IPS-15b (cell line): ENCODE measurements around the gene GPC3.

Experiments
- H3K27me3 ChIP-seq: one replicate; pipeline ENCODE4 v1.6.1; 2013; ENCODE audit warnings: low read length; ENCODE audit not compliant: control insufficient read depth, insufficient read depth
- H3K36me3 ChIP-seq: one replicate; pipeline ENCODE4 v1.6.1; 2013; ENCODE audit warnings: low read length; ENCODE audit not compliant: control insufficient read depth, insufficient read depth
- H3K4me1 ChIP-seq: one replicate; pipeline ENCODE4 v1.6.1; 2013; ENCODE audit warnings: mild to moderate bottlenecking, low read length; ENCODE audit not compliant: control insufficient read depth, insufficient read depth
- H3K4me3 ChIP-seq: one replicate; pipeline ENCODE4 v1.5.1; 2013; ENCODE audit warnings: low read depth, low read length
- H3K9ac ChIP-seq: one replicate; pipeline ENCODE4 v1.6.1; 2013; ENCODE audit warnings: low read depth, mild to moderate bottlenecking, low read length
- H3K9me3 ChIP-seq: one replicate; pipeline ENCODE4 v1.6.1; 2013; ENCODE audit warnings: mild to moderate bottlenecking, low read length; ENCODE audit not compliant: control insufficient read depth, insufficient read depth

Gene GPC3

GRCh38 chrX:133594156-133594555 lies 391.2 kb downstream of the GPC3 start:
- Histone ChIP-seq H3K4me3 (no peak overlapping the region), H3K36me3 (no peaks in the 10 kb centered on the region), H3K27me3 (no peaks in the 10 kb centered on the region), H3K9ac (no peak overlapping the region), H3K9me3 (no peaks in the 10 kb centered on the region), H3K4me1 (no peaks in the 10 kb centered on the region)

- H3K27me3 ChIP-seq: no peaks in the 10 kb centered on the region
- H3K9ac ChIP-seq: no peak overlapping the region
- no peaks in the 10 kb centered on the region for H3K36me3 ChIP-seq
- H3K9me3 ChIP-seq: no peaks in the 10 kb centered on the region
- no peaks in the 10 kb centered on the region for H3K4me1 ChIP-seq
- no peak overlapping the region for H3K4me3 ChIP-seq
These were observed 391.9 kb downstream of the GPC3 start for GRCh38 chrX:133593531-133593930.

GRCh38 chrX:133590703-133591505 lies 394.5 kb downstream of the GPC3 start:
- Histone ChIP-seq H3K4me3 (no peak overlapping the region), H3K4me1 (peaks cover 2% of the 10 kb centered on the region), H3K36me3 (no peaks in the 10 kb centered on the region), H3K9me3 (no peaks in the 10 kb centered on the region), H3K27me3 (no peaks in the 10 kb centered on the region), H3K9ac (no peak overlapping the region)

- Histone ChIP-seq H3K4me1 (peaks cover 2% of the 10 kb centered on the region), H3K36me3 (no peaks in the 10 kb centered on the region), H3K9ac (no peak overlapping the region), H3K27me3 (no peaks in the 10 kb centered on the region), H3K9me3 (no peaks in the 10 kb centered on the region), H3K4me3 (no peak overlapping the region)
These were observed 396.6 kb downstream of the GPC3 start for GRCh38 chrX:133588827-133589226.

GRCh38 chrX:133587818-133588217 lies 397.6 kb downstream of the GPC3 start:
- no peaks in the 10 kb centered on the region for H3K27me3 ChIP-seq
- no peaks in the 10 kb centered on the region for H3K36me3 ChIP-seq
- H3K9ac ChIP-seq: no peak overlapping the region
- no peaks in the 10 kb centered on the region for H3K9me3 ChIP-seq
- peaks cover 2% of the 10 kb centered on the region for H3K4me1 ChIP-seq
- H3K4me3 ChIP-seq: no peak overlapping the region

- Histone ChIP-seq H3K36me3 (no peaks in the 10 kb centered on the region), H3K4me3 (no peak overlapping the region), H3K27me3 (no peaks in the 10 kb centered on the region), H3K9ac (no peak overlapping the region), H3K4me1 (peaks cover 2% of the 10 kb centered on the region), H3K9me3 (no peaks in the 10 kb centered on the region)
These were observed 398.3 kb downstream of the GPC3 start for GRCh38 chrX:133587071-133587470.

GRCh38 chrX:133586443-133586842 lies 399.0 kb downstream of the GPC3 start:
- H3K9ac ChIP-seq: no peak overlapping the region
- H3K9me3 ChIP-seq: no peaks in the 10 kb centered on the region
- H3K4me1 ChIP-seq: peaks cover 2% of the 10 kb centered on the region
- H3K4me3 ChIP-seq: no peak overlapping the region
- no peaks in the 10 kb centered on the region for H3K36me3 ChIP-seq
- no peaks in the 10 kb centered on the region for H3K27me3 ChIP-seq

GRCh38 chrX:133583825-133584224 lies 401.6 kb downstream of the GPC3 start:
- no peak overlapping the region for H3K9ac ChIP-seq
- H3K9me3 ChIP-seq: no peaks in the 10 kb centered on the region
- no peak overlapping the region for H3K4me3 ChIP-seq
- no peaks in the 10 kb centered on the region for H3K27me3 ChIP-seq
- H3K36me3 ChIP-seq: no peaks in the 10 kb centered on the region
- H3K4me1 ChIP-seq: peaks cover 6% of the 10 kb centered on the region

GRCh38 chrX:133580625-133581024 lies 404.8 kb downstream of the GPC3 start:
- Histone ChIP-seq H3K4me3 (no peak overlapping the region), H3K27me3 (no peaks in the 10 kb centered on the region), H3K9me3 (no peaks in the 10 kb centered on the region)

GRCh38 chrX:133579631-133580030 lies 405.8 kb downstream of the GPC3 start:
- H3K36me3 ChIP-seq: no peaks in the 10 kb centered on the region
- H3K4me3 ChIP-seq: no peak overlapping the region
- no peaks in the 10 kb centered on the region for H3K9me3 ChIP-seq
- H3K9ac ChIP-seq: no peak overlapping the region
- H3K4me1 ChIP-seq: peaks cover 6% of the 10 kb centered on the region
- no peaks in the 10 kb centered on the region for H3K27me3 ChIP-seq

More at GRCh38 chrX:133580625-133581024, 404.8 kb downstream of the GPC3 start:
- H3K9ac ChIP-seq: no peak overlapping the region
- H3K36me3 ChIP-seq: no peaks in the 10 kb centered on the region
- peaks cover 6% of the 10 kb centered on the region for H3K4me1 ChIP-seq

GRCh38 chrX:133576876-133577275 lies 408.5 kb downstream of the GPC3 start:
- Histone ChIP-seq H3K27me3 (no peaks in the 10 kb centered on the region), H3K4me3 (no peak overlapping the region), H3K9ac (no peak overlapping the region), H3K36me3 (no peaks in the 10 kb centered on the region), H3K9me3 (no peaks in the 10 kb centered on the region), H3K4me1 (peaks cover 6% of the 10 kb centered on the region)

- no peaks in the 10 kb centered on the region for H3K27me3 ChIP-seq
- H3K36me3 ChIP-seq: no peaks in the 10 kb centered on the region
- H3K9me3 ChIP-seq: no peaks in the 10 kb centered on the region
- peaks cover 6% of the 10 kb centered on the region for H3K4me1 ChIP-seq
- H3K4me3 ChIP-seq: no peak overlapping the region
- no peak overlapping the region for H3K9ac ChIP-seq
These were observed 409.8 kb downstream of the GPC3 start for GRCh38 chrX:133575501-133576136.
